Ovary (tissue), 10 donors: Measurements from ENCODE around the gene TP53. TPM values are rescaled to one million over a fixed set of nuclear protein-coding genes. Genes with fewer than 3 reads are reported as not detected.

ENCODE experiments used
- DNase-seq, 5 donors: peaks; one replicate each; pipeline ENCODE4 v3.0.0-alpha.2; 2019 to 2020
- H3K27ac ChIP-seq, 2 donors: fragments of 200-600 bp; one replicate each; pipeline versions ENCODE4 v1.5.1 to v1.8.0; 2019 to 2022
- H3K27me3 ChIP-seq: fragments of 200-600 bp; one replicate; pipeline ENCODE4 v1.8.0; 2022
- H3K36me3 ChIP-seq: fragments of 200-600 bp; sonication (generic); one replicate; pipeline ENCODE4 v1.5.1; 2019
- H3K4me1 ChIP-seq: one replicate; pipeline ENCODE4 v1.8.1; 2013; ENCODE audit warnings: mild to moderate bottlenecking, moderate library complexity; ENCODE audit not compliant: insufficient read depth
- H3K4me3 ChIP-seq: fragments of 200-600 bp; sonication (generic); one replicate; pipeline ENCODE4 v1.5.1; 2017
- H3K9me3 ChIP-seq, 2 donors: fragments of 200-600 bp in 1 of 2; sonication (generic) in 1 of 2; one replicate each; pipeline versions ENCODE4 v1.5.1 to v1.8.1; 2013 to 2019; ENCODE audit warnings: mild to moderate bottlenecking in 1 of 2, moderate library complexity in 1 of 2
- EP300 ChIP-seq: sonication (generic); formaldehyde crosslinking; IDR thresholded peaks from one replicate; pipeline ENCODE4 v1.6.1; 2017; ENCODE audit warnings: antibody characterized with exemption
- POLR2A ChIP-seq: fragments of 450-650 bp; IDR thresholded peaks from one replicate; pipeline ENCODE4 v1.6.1; 2017; ENCODE audit warnings: antibody characterized with exemption, mild to moderate bottlenecking, moderate library complexity
- WGBS, 3 donors: extraction: QIAGEN DNeasy Blood & Tissue Kit in 1 of 3; methylation state at CpG; one replicate each; pipeline versions ENCODE4 v1.1.5 to v1.1.7; 2013 to 2017; 5-methylcytosine and 5-hydroxymethylcytosine counted together
- intact Hi-C, 4 donors: fragments of 100-400 bp; cut with DNase I; formaldehyde crosslinking; loops; one replicate each; pipeline versions ENCODE4 v1.11.0 to v1.15.1; 2022 to 2023
- long read RNA-seq, 3 donors: library from polyadenylated mRNA in 2 of 3; unstranded in 2 of 3; transcript quantifications; one replicate each; pipeline ENCODE4 v2.0.0 and lab custom pipeline, GENCODE V29; 2021 to 2026
- polyA plus RNA-seq, 2 donors: library from polyadenylated mRNA; stranded (reverse); fragments of 200-250 nt in 1 of 2; fragments of 350-450 nt in 1 of 2; fragmentation: Illumina TruSeq in 1 of 2; extraction: RNeasy Lipid Tissue Mini Kit (QIAGEN cat#74804) in 1 of 2; gene quantifications; one replicate each; pipeline ENCODE4 v1.2.3, GENCODE V29; 2013 to 2014
- total RNA-seq, 7 donors: library from RNA; depleted of rRNA in 2 of 7; stranded (reverse); fragments of >200 nt in 2 of 7; fragmentation: NEBNext Ultra II Directional in 3 of 7; extraction: Animal tissue kit (Norgen Biotek cat#: 25700) in 3 of 7; gene quantifications; one replicate each; pipeline versions ENCODE4 v1.1.0 to v1.2.4, GENCODE V29; 2016 to 2023
- TF ChIP-seq, protein P1 (sequence below), 3 donors: fragments of 450-650 bp in 2 of 3; fragments of 200-600 bp in 1 of 3; IDR thresholded peaks; one replicate each; pipeline versions ENCODE4 v1.5.1 to v1.8.0; 2016 to 2022; ENCODE audit warnings: antibody characterized with exemption in 3 of 3, mild to moderate bottlenecking in 1 of 3
- donor health status: DM: no; HTN: no; CAD: no; lungs with moderate emphysema.
- donor health status: DM: no; HTN: no; CAD: no.
- donor health status: Bipolar disorder and iron deficiency.
- donor health status: DM: yes; HTN: yes; CAD: no.
- donor health status: DM: no; HTN: no; CAD: no.
- donor health status: DM: yes; HTN: yes; CAD: no.

The TP53 gene
- total RNA-seq = 100 to 1,000 TPM in 1 of 7 donors, 10 to 100 TPM in 6; 16.3 to 124 (median 73.5) TPM
- 10 to 100 TPM; 29.7 to 43.7 TPM for polyA plus RNA-seq
- long read RNA-seq, donor 1, transcript TP53-225 (7 exons, 2,271 nt) = minor isoform, 13 of 164 reads
- long read RNA-seq, donor 1, transcript TP53-227 (11 exons, 2,579 nt) = major isoform, 82 of 164 reads
- long read RNA-seq, donor 1, partial matches to known transcripts = 51 of 164 reads
- long read RNA-seq, donor 1, other reads (novel, unspliced or antisense) = 18 of 164 reads
- long read RNA-seq, donor 2, transcript TP53-227 (11 exons, 2,579 nt) = major isoform, 6 of 6 reads
- long read RNA-seq, donor 2, partial matches to known transcripts = 0 of 6 reads
- long read RNA-seq, donor 2, other reads (novel, unspliced or antisense) = 0 of 6 reads
- long read RNA-seq, donor 3, transcript TP53-227 (11 exons, 2,579 nt) = major isoform, 44 of 78 reads
- long read RNA-seq, donor 3, partial matches to known transcripts = 25 of 78 reads
- long read RNA-seq, donor 3, other reads (novel, unspliced or antisense) = 3 of 78 reads

DNA sequence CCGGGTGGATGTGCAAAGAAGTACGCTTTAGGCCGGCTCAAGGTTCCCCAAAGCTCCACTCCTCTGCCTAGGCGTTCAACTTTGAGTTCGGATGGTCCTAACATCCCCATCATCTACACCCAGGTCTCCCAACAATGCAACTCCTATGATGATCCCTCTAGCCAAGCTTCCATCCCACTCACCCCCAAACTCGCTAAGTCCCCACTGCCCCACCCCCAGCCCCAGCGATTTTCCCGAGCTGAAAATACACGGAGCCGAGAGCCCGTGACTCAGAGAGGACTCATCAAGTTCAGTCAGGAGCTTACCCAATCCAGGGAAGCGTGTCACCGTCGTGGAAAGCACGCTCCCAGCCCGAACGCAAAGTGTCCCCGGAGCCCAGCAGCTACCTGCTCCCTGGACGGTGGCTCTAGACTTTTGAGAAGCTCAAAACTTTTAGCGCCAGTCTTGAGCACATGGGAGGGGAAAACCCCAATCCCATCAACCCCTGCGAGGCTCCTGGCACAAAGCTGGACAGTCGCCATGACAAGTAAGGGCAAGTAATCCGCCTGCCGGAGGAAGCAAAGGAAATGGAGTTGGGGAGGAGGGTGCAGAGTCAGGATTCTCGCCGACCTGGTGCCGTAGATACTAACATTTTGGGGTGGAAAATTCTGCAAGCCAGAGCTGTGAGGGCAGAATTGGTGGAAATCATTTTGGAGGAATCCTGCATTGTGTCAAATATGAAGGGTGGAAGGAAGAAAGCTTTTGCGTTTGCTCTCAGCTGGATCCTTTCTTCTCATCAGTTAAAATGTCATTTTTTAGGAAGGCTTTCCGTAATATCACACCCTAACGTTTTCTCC lies at the start of gene TP53:
TSS of gene TP53 (minus strand) at position 419 of the 836 bp plus-strand sequence. CDS start 10,896 bp downstream, outside the sequence.
- no peaks in the 10 kb centered on the region for H3K27me3 ChIP-seq
- no peak for TF ChIP-seq EP300
- TF ChIP-seq, protein P1, sequence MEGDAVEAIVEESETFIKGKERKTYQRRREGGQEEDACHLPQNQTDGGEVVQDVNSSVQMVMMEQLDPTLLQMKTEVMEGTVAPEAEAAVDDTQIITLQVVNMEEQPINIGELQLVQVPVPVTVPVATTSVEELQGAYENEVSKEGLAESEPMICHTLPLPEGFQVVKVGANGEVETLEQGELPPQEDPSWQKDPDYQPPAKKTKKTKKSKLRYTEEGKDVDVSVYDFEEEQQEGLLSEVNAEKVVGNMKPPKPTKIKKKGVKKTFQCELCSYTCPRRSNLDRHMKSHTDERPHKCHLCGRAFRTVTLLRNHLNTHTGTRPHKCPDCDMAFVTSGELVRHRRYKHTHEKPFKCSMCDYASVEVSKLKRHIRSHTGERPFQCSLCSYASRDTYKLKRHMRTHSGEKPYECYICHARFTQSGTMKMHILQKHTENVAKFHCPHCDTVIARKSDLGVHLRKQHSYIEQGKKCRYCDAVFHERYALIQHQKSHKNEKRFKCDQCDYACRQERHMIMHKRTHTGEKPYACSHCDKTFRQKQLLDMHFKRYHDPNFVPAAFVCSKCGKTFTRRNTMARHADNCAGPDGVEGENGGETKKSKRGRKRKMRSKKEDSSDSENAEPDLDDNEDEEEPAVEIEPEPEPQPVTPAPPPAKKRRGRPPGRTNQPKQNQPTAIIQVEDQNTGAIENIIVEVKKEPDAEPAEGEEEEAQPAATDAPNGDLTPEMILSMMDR (IDR thresholded peaks at IDR 0.05) = peak in 1 of 3 donors; percentile 11
- peak; percentile 80 for TF ChIP-seq POLR2A
- DNase-seq = peak; percentile 86 to 91 (median 88)
- peaks cover 7% of the 10 kb centered on the region for H3K4me1 ChIP-seq
- H3K9me3 ChIP-seq = no peaks in the 10 kb centered on the region
- peak within 1 kb of the TSS; percentile 94 for H3K4me3 ChIP-seq
- intact Hi-C loops = loop anchor here (2.0 to 10.0 kb wide), 5 partner anchors 35 to 202 kb away; partner anchors contain the start of genes SHBG (in 3 of the 4), ATP1B2 (in 2 of the 4), POLR2A (in 1 of the 4) and SAT2 (in 1 of the 4)
- 0% methylated on average over 30 of the region's 30 CpGs for WGBS, 3 donors
- no peaks in the 10 kb centered on the region for H3K36me3 ChIP-seq
- H3K27ac ChIP-seq = peak within 1 kb of the TSS; percentile 74 to 93

DNA sequence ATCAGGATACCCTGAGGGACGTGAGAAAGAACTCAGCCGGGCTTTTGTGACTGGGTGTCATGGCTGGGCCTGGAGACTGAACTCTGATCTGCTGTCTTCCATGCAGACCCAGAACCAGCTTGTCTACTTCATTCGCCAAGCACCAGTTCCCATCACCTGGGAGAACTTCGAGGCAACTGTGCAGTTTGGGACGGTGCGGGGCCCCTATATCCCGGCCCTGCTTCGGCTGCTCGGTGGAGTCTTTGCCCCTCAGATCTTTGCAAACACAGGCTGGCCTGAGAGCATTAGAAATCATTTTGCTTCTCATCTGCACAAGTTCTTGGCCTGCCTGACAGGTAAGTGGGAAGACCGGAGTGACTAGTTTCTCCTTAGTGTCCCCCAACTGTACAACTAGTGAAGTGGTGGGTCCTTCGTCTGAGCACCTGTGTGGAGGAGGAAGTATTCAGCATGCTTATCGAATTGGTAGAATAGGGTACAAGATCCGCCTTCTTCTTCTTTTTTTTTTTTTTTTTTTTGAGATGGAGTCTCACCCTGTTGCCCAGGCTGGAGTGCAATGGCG lies 45.8 kb upstream of the TP53 start:
- H3K27me3 ChIP-seq = no peaks in the 10 kb centered on the region
- H3K4me3 ChIP-seq = no peak overlapping the region
- TF ChIP-seq, protein P1 (IDR thresholded peaks at IDR 0.05) = no peak
- TF ChIP-seq POLR2A = no peak
- TF ChIP-seq EP300 = no peak
- H3K9me3 ChIP-seq = no peaks in the 10 kb centered on the region
- intact Hi-C loops = loop anchor here in 1 of 4 donors (10.0 kb wide), 1 partner anchor 252 kb away; no protein-coding TSS in a partner anchor
- no peaks in the 10 kb centered on the region for H3K4me1 ChIP-seq
- no peak overlapping the region for H3K27ac ChIP-seq
- no peak for DNase-seq
- WGBS, 3 donors = 87 to 91% (median 88%) methylated on average over 14 of the region's 14 CpGs
- no peaks in the 10 kb centered on the region for H3K36me3 ChIP-seq

DNA sequence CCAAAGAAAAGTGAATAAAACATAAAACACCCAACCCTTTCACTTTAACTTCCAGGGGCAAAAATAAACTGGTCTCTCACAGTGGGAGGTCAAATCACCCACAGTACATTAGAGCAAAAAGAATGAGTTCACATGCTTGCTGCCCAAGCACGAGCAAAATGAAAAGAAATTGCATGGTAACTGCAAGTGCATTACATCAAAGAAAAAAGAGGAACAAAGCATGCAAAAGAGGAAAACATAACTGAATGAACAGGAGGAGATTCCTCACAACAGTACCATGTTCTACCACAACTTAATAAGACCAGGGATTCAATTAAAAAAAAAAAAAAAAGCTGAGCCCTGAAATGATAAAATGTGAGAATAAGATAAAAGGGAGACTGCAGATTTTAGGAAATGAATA lies 42.5 kb upstream of the TP53 start:
- WGBS, 3 donors = 54 to 67% (median 67%) methylated on average over 1 of the region's 1 CpG
- Histone ChIP-seq H3K27me3 (no peaks in the 10 kb centered on the region), H3K4me1 (no peaks in the 10 kb centered on the region), H3K27ac (no peak overlapping the region), H3K9me3 (no peaks in the 10 kb centered on the region), H3K4me3 (no peak overlapping the region), H3K36me3 (no peaks in the 10 kb centered on the region)
- intact Hi-C loops = loop anchor here in 1 of 4 donors (10.0 kb wide), 1 partner anchor 255 kb away; no protein-coding TSS in a partner anchor
- TF ChIP-seq POLR2A (no peak), EP300 (no peak)
- TF ChIP-seq, protein P1 (IDR thresholded peaks at IDR 0.05) = no peak
- no peak for DNase-seq

DNA sequence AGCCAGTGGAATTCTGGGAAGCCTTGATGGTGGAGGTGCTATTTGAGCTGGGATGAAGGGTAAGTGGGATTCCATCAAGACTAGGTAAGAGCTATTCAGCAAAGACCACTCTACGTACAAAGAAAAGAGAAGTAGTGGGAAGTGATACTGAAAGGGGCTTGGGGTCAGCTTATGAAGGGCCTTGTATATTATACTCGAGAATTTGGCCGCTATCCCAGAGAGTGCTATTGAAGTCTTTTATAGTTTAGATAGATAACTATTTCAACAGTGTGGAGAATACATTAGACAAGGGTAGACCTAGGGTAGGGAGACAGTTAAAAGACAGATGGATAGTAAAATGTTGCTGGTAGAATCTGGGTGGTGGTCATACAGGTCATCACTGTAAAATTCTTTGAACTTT lies 40.6 kb upstream of the TP53 start:
- intact Hi-C loops = no loop called here
- Histone ChIP-seq H3K4me3 (no peak overlapping the region), H3K9me3 (no peaks in the 10 kb centered on the region), H3K27me3 (no peaks in the 10 kb centered on the region), H3K27ac (no peak overlapping the region), H3K4me1 (no peaks in the 10 kb centered on the region), H3K36me3 (no peaks in the 10 kb centered on the region)
- WGBS, 3 donors = 65 to 71% (median 70%) methylated on average over 3 of the region's 3 CpGs
- TF ChIP-seq, protein P1 (IDR thresholded peaks at IDR 0.05) = no peak
- TF ChIP-seq POLR2A (no peak), EP300 (no peak)
- no peak for DNase-seq
